Mesenchymal stem cell (in vitro differentiated cells and primary cell): ENCODE results near the gene NCOA1.

ENCODE experiments used
- DNase-seq: peaks from one replicate; pipeline ENCODE4 v3.0.0-alpha.2; 2013
- H2AFZ ChIP-seq: one replicate; pipeline ENCODE4 v1.6.1; 2013; ENCODE audit warnings: low read depth, mild to moderate bottlenecking, control low read depth, inconsistent platforms, low read length, moderate library complexity
- H2AK5ac ChIP-seq: 2 replicates; pipeline ENCODE4 v1.6.1; 2013; ENCODE audit warnings: low read length, moderate library complexity, mild to moderate bottlenecking, inconsistent platforms; ENCODE audit not compliant: severe bottlenecking
- H2BK120ac ChIP-seq: one replicate; pipeline ENCODE4 v1.6.1; 2013; ENCODE audit warnings: low read depth, mild to moderate bottlenecking, inconsistent platforms, low read length, moderate library complexity
- H2BK12ac ChIP-seq, 2 experiments: one replicate each; pipeline ENCODE4 v1.6.1; 2013; ENCODE audit warnings: inconsistent platforms in 2 of 2, low read length in 2 of 2, mild to moderate bottlenecking in 2 of 2, moderate library complexity in 2 of 2, control low read depth in 1 of 2
- H2BK15ac ChIP-seq: one replicate; pipeline ENCODE4 v1.6.1; 2013; ENCODE audit warnings: mild to moderate bottlenecking, low read depth, inconsistent platforms; ENCODE audit not compliant: poor library complexity, severe bottlenecking
- H2BK5ac ChIP-seq: 2 replicates; pipeline ENCODE4 v1.6.1; 2013; ENCODE audit warnings: low read depth, mild to moderate bottlenecking, low read length, control low read depth, inconsistent platforms; ENCODE audit not compliant: poor library complexity, severe bottlenecking
- H3K14ac ChIP-seq, 2 experiments: one replicate each; pipeline ENCODE4 v1.6.1; 2013; ENCODE audit warnings: inconsistent platforms in 2 of 2, low read length in 2 of 2, control low read depth in 1 of 2, mild to moderate bottlenecking in 1 of 2, moderate library complexity in 1 of 2
- H3K18ac ChIP-seq, 2 experiments: one replicate each; pipeline ENCODE4 v1.6.1; 2013; ENCODE audit warnings: inconsistent platforms in 2 of 2, low read length in 2 of 2, control low read depth in 1 of 2, low read depth in 1 of 2, mild to moderate bottlenecking in 1 of 2
- H3K23ac ChIP-seq, 2 experiments: one replicate each; pipeline ENCODE4 v1.6.1; 2013; ENCODE audit warnings: inconsistent platforms in 2 of 2, low read length in 2 of 2, mild to moderate bottlenecking in 2 of 2, moderate library complexity in 2 of 2, control low read depth in 1 of 2
- H3K27ac ChIP-seq: 2 replicates; pipeline ENCODE4 v1.5.1; 2013; ENCODE audit warnings: mild to moderate bottlenecking, moderate library complexity, low read length, control low read depth, inconsistent platforms; ENCODE audit not compliant: poor library complexity, severe bottlenecking
- H3K27me3 ChIP-seq, 2 experiments: 2 replicates each; pipeline versions ENCODE4 v1.6.1 to v1.7.0; 2013; ENCODE audit warnings: low read length in 2 of 2, mild to moderate bottlenecking in 2 of 2, moderate library complexity in 2 of 2, control low read depth in 1 of 2, inconsistent platforms in 1 of 2; ENCODE audit not compliant: control insufficient read depth in 1 of 2, insufficient read depth in 1 of 2
- H3K36me3 ChIP-seq, 2 experiments: 2 replicates each; pipeline versions ENCODE4 v1.6.1 to v1.7.0; 2013; ENCODE audit warnings: low read length in 2 of 2, control low read depth in 1 of 2, inconsistent platforms in 1 of 2, low read depth in 1 of 2, mild to moderate bottlenecking in 1 of 2; ENCODE audit not compliant: insufficient read depth in 2 of 2, control insufficient read depth in 1 of 2
- H3K4ac ChIP-seq, 2 experiments: one replicate each; pipeline ENCODE4 v1.6.1; 2013; ENCODE audit warnings: inconsistent platforms in 2 of 2, low read length in 2 of 2, mild to moderate bottlenecking in 2 of 2, moderate library complexity in 2 of 2, control low read depth in 1 of 2, low read depth in 1 of 2
- H3K4me1 ChIP-seq: 2 replicates; pipeline ENCODE4 v1.6.1; 2013; ENCODE audit warnings: low read depth, low read length, control low read depth; ENCODE audit not compliant: control insufficient read depth, insufficient read depth
- H3K4me2 ChIP-seq: 2 replicates; pipeline ENCODE4 v1.6.1; 2013; ENCODE audit warnings: low read length, mild to moderate bottlenecking, inconsistent platforms; ENCODE audit not compliant: poor library complexity, severe bottlenecking
- H3K4me3 ChIP-seq, 2 experiments: 2 replicates each; pipeline versions ENCODE4 v1.5.1 to v1.7.0; 2013; ENCODE audit warnings: low read length in 2 of 2, mild to moderate bottlenecking in 2 of 2, control low read depth in 1 of 2, low read depth in 1 of 2; ENCODE audit not compliant: insufficient read depth in 1 of 2
- H3K79me1 ChIP-seq: replicated peaks from 2 replicates; pipeline ENCODE4 v1.6.1; 2013; ENCODE audit warnings: mild to moderate bottlenecking, control low read depth, low read length, inconsistent platforms; ENCODE audit not compliant: poor library complexity, severe bottlenecking
- H3K9ac ChIP-seq: 2 replicates; pipeline ENCODE4 v1.7.0; 2013; ENCODE audit warnings: mild to moderate bottlenecking, low read length, moderate library complexity
- H3K9me3 ChIP-seq: 2 replicates; pipeline ENCODE4 v1.7.0; 2013; ENCODE audit warnings: mild to moderate bottlenecking, low read length; ENCODE audit not compliant: control insufficient read depth
- H4K8ac ChIP-seq: one replicate; pipeline ENCODE4 v1.6.1; 2013; ENCODE audit warnings: inconsistent platforms, mild to moderate bottlenecking, low read length, moderate library complexity
- H4K91ac ChIP-seq: one replicate; pipeline ENCODE4 v1.6.1; 2013; ENCODE audit warnings: mild to moderate bottlenecking, low read length, inconsistent platforms
- WGBS: methylation state at CpG from one replicate; pipeline ENCODE4 v1.1.7; 2013; ENCODE audit warnings: mixed read lengths; 5-methylcytosine and 5-hydroxymethylcytosine counted together

The NCOA1 gene

DNA sequence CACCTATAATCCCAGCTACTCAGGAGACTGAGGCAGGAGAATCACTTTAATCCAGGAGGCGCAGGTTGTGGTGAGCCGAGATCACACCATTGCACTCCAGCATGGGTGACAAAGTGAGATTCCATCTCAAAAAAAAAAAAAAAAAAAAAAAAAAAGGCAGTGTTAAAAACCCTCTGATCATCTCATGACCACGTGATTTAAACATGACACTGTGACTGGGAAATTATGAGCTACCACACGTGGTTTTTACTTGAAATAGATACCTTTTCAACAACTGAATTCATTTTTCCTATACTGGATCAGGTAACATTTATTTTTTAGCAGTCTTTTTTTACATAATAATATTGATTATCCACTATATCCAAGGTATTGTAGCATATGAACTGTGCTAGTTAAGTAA, 199.5 kb downstream of the NCOA1 start:
- H3K14ac ChIP-seq: no peak overlapping the region
- no peak overlapping the region for H3K4me3 ChIP-seq
- H3K4me1 ChIP-seq: no peaks in the 10 kb centered on the region
- H3K18ac ChIP-seq: no peak overlapping the region
- peaks cover 0 to 30% of the 10 kb centered on the region in 2 experiments for H3K36me3 ChIP-seq
- H4K8ac ChIP-seq: no peak overlapping the region
- H2BK12ac ChIP-seq: no peak overlapping the region
- H3K4ac ChIP-seq: no peak overlapping the region
- H3K23ac ChIP-seq: no peak overlapping the region
- WGBS: 93% methylated on average over 3 of the region's 4 CpGs
- H2AK5ac ChIP-seq: no peak overlapping the region
- H3K4me2 ChIP-seq: no peak overlapping the region
- peaks cover 1% of the 10 kb centered on the region for H3K79me1 ChIP-seq
- H2BK15ac ChIP-seq: no peak overlapping the region
- no peak overlapping the region for H2BK5ac ChIP-seq
- H4K91ac ChIP-seq: no peak overlapping the region
- no peak for DNase-seq
- H3K9me3 ChIP-seq: no peaks in the 10 kb centered on the region
- no peaks in the 10 kb centered on the region for H3K27me3 ChIP-seq
- H3K27ac ChIP-seq: no peak overlapping the region
- no peak overlapping the region for H2AFZ ChIP-seq
- no peak overlapping the region for H3K9ac ChIP-seq
- no peak overlapping the region for H2BK120ac ChIP-seq

DNA sequence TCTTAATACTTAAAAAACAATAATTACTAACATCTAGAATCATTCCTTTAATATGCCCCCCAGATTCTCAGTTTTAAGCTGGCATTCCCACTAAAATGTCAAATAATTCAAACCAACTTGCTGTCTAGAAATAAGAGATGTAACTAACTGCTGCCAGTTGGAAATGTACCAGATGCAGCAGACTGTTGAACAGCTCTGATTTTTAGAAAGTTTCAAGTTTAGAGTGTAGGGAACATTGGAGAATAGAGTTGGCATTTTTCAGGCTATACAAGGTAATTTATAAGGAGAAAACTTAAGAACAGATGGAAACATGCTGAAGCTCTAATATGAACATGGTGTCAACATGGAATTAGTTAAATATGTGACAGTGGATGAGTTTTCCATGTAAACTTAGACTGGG, 200.8 kb downstream of the NCOA1 start:
- Histone ChIP-seq H3K4me1 (no peaks in the 10 kb centered on the region), H3K27ac (no peak overlapping the region), H3K4ac (no peak overlapping the region), H2AK5ac (no peak overlapping the region), H3K18ac (no peak overlapping the region), H3K23ac (no peak overlapping the region), H2BK120ac (no peak overlapping the region), H3K14ac (no peak overlapping the region), H3K79me1 (peaks cover 1% of the 10 kb centered on the region), H2BK15ac (no peak overlapping the region), H3K4me2 (no peak overlapping the region), H3K27me3 (no peaks in the 10 kb centered on the region), H3K9ac (no peak overlapping the region), H2AFZ (no peak overlapping the region), H3K9me3 (no peaks in the 10 kb centered on the region), H2BK12ac (no peak overlapping the region), H4K8ac (no peak overlapping the region), H3K4me3 (no peak overlapping the region), H4K91ac (no peak overlapping the region), H2BK5ac (no peak overlapping the region), H3K36me3 (peaks cover 0 to 33% of the 10 kb centered on the region in 2 experiments)
- DNase-seq: no peak

DNA sequence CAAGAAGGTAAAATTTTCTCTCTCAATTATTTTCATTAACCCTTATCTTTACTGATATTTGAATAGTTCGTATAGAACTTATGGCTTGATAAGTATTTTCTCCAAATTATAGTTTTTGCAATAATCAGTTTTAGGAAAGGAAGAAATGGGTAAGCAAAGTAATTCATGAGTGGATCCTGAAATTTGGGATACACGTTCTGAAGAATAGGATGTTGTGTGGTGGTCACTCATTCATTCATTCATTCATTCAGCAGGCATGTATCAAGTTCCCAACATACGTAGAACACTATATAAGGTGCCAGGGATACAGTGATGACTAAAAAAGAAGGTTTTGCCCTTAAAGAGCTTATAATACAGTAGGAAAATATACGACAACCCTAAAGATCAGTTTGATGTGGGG, 206.7 kb downstream of the NCOA1 start:
- no CpG with 5 or more reads among the region's 4 CpGs for WGBS

DNA sequence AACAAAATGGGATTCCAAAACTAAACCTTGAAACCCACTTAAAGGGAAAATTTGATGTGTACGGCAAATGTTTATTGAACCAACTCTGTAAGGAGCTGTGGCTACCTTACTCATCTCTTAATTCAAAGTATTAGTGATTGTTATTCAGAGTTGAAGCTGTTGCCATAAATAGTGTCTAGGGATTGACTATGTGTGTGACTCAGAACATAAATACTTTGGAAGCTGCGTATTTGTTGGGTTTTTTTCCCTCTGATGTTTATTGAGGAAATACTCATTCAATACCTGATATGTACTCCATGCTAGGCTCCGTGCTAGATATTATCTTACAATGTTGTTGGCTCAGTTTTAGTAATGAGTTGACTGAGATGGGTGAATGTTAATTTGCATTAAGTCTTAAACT, 211.7 kb downstream of the NCOA1 start:
- Histone ChIP-seq H4K8ac (no peak overlapping the region), H3K9ac (peak overlapping the region; percentile 81), H3K27me3 (no peaks in the 10 kb centered on the region), H3K79me1 (no peaks in the 10 kb centered on the region), H3K9me3 (no peaks in the 10 kb centered on the region), H3K23ac (no peak overlapping the region), H3K4me1 (no peaks in the 10 kb centered on the region), H3K4me2 (no peak overlapping the region), H3K18ac (no peak overlapping the region), H3K14ac (no peak overlapping the region), H3K4ac (no peak overlapping the region), H2AK5ac (no peak overlapping the region), H2BK15ac (no peak overlapping the region), H4K91ac (no peak overlapping the region), H2BK5ac (no peak overlapping the region), H3K36me3 (peaks cover 3 to 27% of the 10 kb centered on the region in 2 experiments), H2AFZ (no peak overlapping the region), H2BK120ac (no peak overlapping the region), H3K27ac (no peak overlapping the region), H3K4me3 (no peak overlapping the region), H2BK12ac (no peak overlapping the region)
- WGBS: 0% methylated on average over 2 of the region's 3 CpGs
- DNase-seq: peak; percentile 94

More for the DNA sequence above, 206.7 kb downstream of the NCOA1 start:
- no peak overlapping the region for H2BK12ac ChIP-seq
- no peaks in the 10 kb centered on the region for H3K4me1 ChIP-seq
- H3K4me3 ChIP-seq: no peak overlapping the region
- no peak overlapping the region for H2BK5ac ChIP-seq
- H4K91ac ChIP-seq: no peak overlapping the region
- no peak overlapping the region for H2AFZ ChIP-seq
- no peaks in the 10 kb centered on the region for H3K9me3 ChIP-seq
- H2BK15ac ChIP-seq: no peak overlapping the region
- H2AK5ac ChIP-seq: no peak overlapping the region
- no peak overlapping the region for H3K4me2 ChIP-seq
- H3K9ac ChIP-seq: no peak overlapping the region
- DNase-seq: no peak
- H3K4ac ChIP-seq: no peak overlapping the region
- H3K14ac ChIP-seq: no peak overlapping the region
- no peaks in the 10 kb centered on the region for H3K27me3 ChIP-seq
- H2BK120ac ChIP-seq: no peak overlapping the region
- H3K36me3 ChIP-seq: peaks cover 0 to 28% of the 10 kb centered on the region in 2 experiments
- no peak overlapping the region for H4K8ac ChIP-seq
- no peak overlapping the region for H3K23ac ChIP-seq
- H3K18ac ChIP-seq: no peak overlapping the region
- no peaks in the 10 kb centered on the region for H3K79me1 ChIP-seq
- no peak overlapping the region for H3K27ac ChIP-seq
